SK-N-SH treated with all-trans-retinoic acid at 6 μM for 48 hours (cell line): ENCODE measurements around the gene PLCB2.

Source experiments
- ATAC-seq: fragments of 200-7000 bp; cut with Tn5 transposase; 3 replicates; pipeline ENCODE4 v1.9.1; 2020; ENCODE audit warnings: mild to moderate bottlenecking, moderate library complexity
- ARNTL ChIP-seq: fragments of 450-650 bp; formaldehyde crosslinking; IDR thresholded peaks from 2 replicates; pipeline ENCODE4 v1.5.0; 2020; ENCODE audit warnings: low read depth, mild to moderate bottlenecking, moderate library complexity, borderline replicate concordance
- BACH2 ChIP-seq: fragments of 250-450 bp; sonication (Bioruptor Pico); IDR thresholded peaks from 2 replicates; pipeline ENCODE4 v1.9.0; 2021; ENCODE audit warnings: mild to moderate bottlenecking, borderline replicate concordance
- CSDC2 ChIP-seq: fragments of 250-450 bp; sonication (Bioruptor Pico); IDR thresholded peaks from 2 replicates; pipeline ENCODE4 v1.5.0; 2020; ENCODE audit warnings: mild to moderate bottlenecking, moderate library complexity
- ESRRG ChIP-seq: fragments of 250-450 bp; sonication (Bioruptor Pico); IDR thresholded peaks from 2 replicates; pipeline ENCODE4 v1.6.1; 2021; ENCODE audit warnings: mild to moderate bottlenecking
- GLIS3 ChIP-seq: fragments of 250-450 bp; sonication (Bioruptor Pico); IDR thresholded peaks from 2 replicates; pipeline ENCODE4 v1.5.0; 2020; ENCODE audit warnings: mild to moderate bottlenecking, moderate library complexity
- ISL1 ChIP-seq: fragments of 250-450 bp; sonication (Bioruptor Pico); IDR thresholded peaks from 2 replicates; pipeline ENCODE4 v2.1.2; 2022; ENCODE audit warnings: mild to moderate bottlenecking, moderate library complexity
- OSR1 ChIP-seq: fragments of 250-450 bp; sonication (Bioruptor Pico); IDR thresholded peaks from 2 replicates; pipeline ENCODE4 v1.8.0; 2022; ENCODE audit warnings: moderate library complexity, mild to moderate bottlenecking, inconsistent platforms
- PPARA ChIP-seq: fragments of 250-450 bp; sonication (Bioruptor Pico); IDR thresholded peaks from 2 replicates; pipeline ENCODE4 v1.5.0; 2020; ENCODE audit warnings: mild to moderate bottlenecking, borderline replicate concordance
- RARB ChIP-seq: fragments of 250-450 bp; sonication (Bioruptor Pico); IDR thresholded peaks from 2 replicates; pipeline ENCODE4 v1.8.0; 2021; ENCODE audit warnings: mild to moderate bottlenecking, moderate library complexity
- SNAI2 ChIP-seq: fragments of 250-450 bp; sonication (Bioruptor Pico); IDR thresholded peaks from 2 replicates; pipeline ENCODE4 v1.5.0; 2020; ENCODE audit warnings: mild to moderate bottlenecking, moderate library complexity
- TCF4 ChIP-seq: fragments of 250-450 bp; sonication (Bioruptor Pico); IDR thresholded peaks from 2 replicates; pipeline ENCODE4 v1.8.0; 2021; ENCODE audit warnings: mild to moderate bottlenecking, moderate library complexity, borderline replicate concordance
- TOX ChIP-seq: fragments of 250-450 bp; sonication (Bioruptor Pico); IDR thresholded peaks from 2 replicates; pipeline ENCODE4 v1.8.0; 2021; ENCODE audit warnings: mild to moderate bottlenecking, moderate library complexity, borderline replicate concordance
- ZC3H10 ChIP-seq: fragments of 250-450 bp; sonication (Bioruptor Pico); IDR thresholded peaks from 2 replicates; pipeline ENCODE4 v1.5.1; 2021; ENCODE audit warnings: mild to moderate bottlenecking, moderate library complexity
- ZFP3 ChIP-seq: fragments of 250-450 bp; sonication (Bioruptor Pico); IDR thresholded peaks from 2 replicates; pipeline ENCODE4 v1.5.0; 2020; ENCODE audit warnings: mild to moderate bottlenecking, moderate library complexity
- ZFP30 ChIP-seq: fragments of 450-650 bp; formaldehyde crosslinking; IDR thresholded peaks from 2 replicates; pipeline ENCODE4 v1.5.0; 2022; ENCODE audit warnings: mild to moderate bottlenecking, moderate library complexity
- ZNF565 ChIP-seq: fragments of 450-650 bp; formaldehyde crosslinking; conservative IDR thresholded peaks from 2 replicates; pipeline ENCODE4 v1.5.0; 2020; ENCODE audit warnings: low read depth, mild to moderate bottlenecking, moderate library complexity
- ZNF70 ChIP-seq: fragments of 450-650 bp; formaldehyde crosslinking; IDR thresholded peaks from 2 replicates; pipeline ENCODE4 v1.5.0; 2020; ENCODE audit warnings: mild to moderate bottlenecking, moderate library complexity
- ZNF8 ChIP-seq: fragments of 450-650 bp; formaldehyde crosslinking; IDR thresholded peaks from 2 replicates; pipeline ENCODE4 v1.5.0; 2020; ENCODE audit warnings: mild to moderate bottlenecking, moderate library complexity
- TF ChIP-seq, protein P1 (sequence below): fragments of 250-450 bp; sonication (Bioruptor Pico); IDR thresholded peaks from 2 replicates; pipeline ENCODE4 v1.5.0; 2020; ENCODE audit warnings: mild to moderate bottlenecking, moderate library complexity
- TF ChIP-seq, protein P2 (sequence below): fragments of 250-450 bp; sonication (Bioruptor Pico); IDR thresholded peaks from 2 replicates; pipeline ENCODE4 v1.5.1; 2021; ENCODE audit warnings: mild to moderate bottlenecking, moderate library complexity
- TF ChIP-seq, protein P3 (sequence below): fragments of 250-450 bp; sonication (Bioruptor Pico); IDR thresholded peaks from 2 replicates; pipeline ENCODE4 v1.5.1; 2020; ENCODE audit warnings: low read depth, mild to moderate bottlenecking, moderate library complexity
- TF ChIP-seq, protein P4 (sequence below): fragments of 250-450 bp; sonication (Bioruptor Pico); IDR thresholded peaks from 2 replicates; pipeline ENCODE4 v1.8.0; 2021; ENCODE audit warnings: low read depth, mild to moderate bottlenecking, moderate library complexity, borderline replicate concordance
- TF ChIP-seq, protein P5 (sequence below): fragments of 250-450 bp; sonication (Bioruptor Pico); IDR thresholded peaks from 2 replicates; pipeline ENCODE4 v1.8.0; 2020; ENCODE audit warnings: mild to moderate bottlenecking, moderate library complexity, borderline replicate concordance

The PLCB2 gene

DNA sequence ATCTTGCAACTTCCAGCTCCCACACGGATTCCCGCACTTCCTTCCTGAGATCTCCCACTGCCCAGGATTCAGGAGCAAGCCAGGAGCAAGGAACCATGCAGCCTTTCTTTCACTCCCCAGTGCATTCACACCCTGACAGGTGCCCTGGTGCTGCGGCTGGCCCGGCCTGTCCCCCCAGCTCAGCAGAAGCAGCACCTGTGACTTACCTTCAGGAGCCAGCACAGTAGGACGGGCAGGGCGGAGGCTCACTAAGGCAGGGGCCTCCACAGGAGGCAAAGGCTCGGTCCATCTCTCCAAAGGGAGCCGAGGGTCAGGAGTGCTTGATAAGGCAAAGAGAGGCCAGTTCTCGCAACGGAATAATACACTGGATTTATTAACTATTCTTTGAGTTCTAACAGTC is 29.7 kb downstream of the PLCB2 start:
- ATAC-seq, result no peak
- TF ChIP-seq CSDC2 (no peak), TCF4 (CRISPR knock-in tag) (no peak), ZNF565 (no peak), BACH2 (CRISPR knock-in tag) (no peak), GLIS3 (CRISPR knock-in tag) (no peak), ISL1 (CRISPR knock-in tag) (no peak), ZFP30 (CRISPR knock-in tag) (no peak), ZNF70 (CRISPR knock-in tag) (no peak), ESRRG (no peak), RARB (CRISPR knock-in tag) (no peak), ZFP3 (CRISPR knock-in tag) (no peak), OSR1 (CRISPR knock-in tag) (no peak), ARNTL (CRISPR knock-in tag) (no peak), SNAI2 (CRISPR knock-in tag) (no peak), ZC3H10 (CRISPR knock-in tag) (no peak)
- TF ChIP-seq, protein P1, sequence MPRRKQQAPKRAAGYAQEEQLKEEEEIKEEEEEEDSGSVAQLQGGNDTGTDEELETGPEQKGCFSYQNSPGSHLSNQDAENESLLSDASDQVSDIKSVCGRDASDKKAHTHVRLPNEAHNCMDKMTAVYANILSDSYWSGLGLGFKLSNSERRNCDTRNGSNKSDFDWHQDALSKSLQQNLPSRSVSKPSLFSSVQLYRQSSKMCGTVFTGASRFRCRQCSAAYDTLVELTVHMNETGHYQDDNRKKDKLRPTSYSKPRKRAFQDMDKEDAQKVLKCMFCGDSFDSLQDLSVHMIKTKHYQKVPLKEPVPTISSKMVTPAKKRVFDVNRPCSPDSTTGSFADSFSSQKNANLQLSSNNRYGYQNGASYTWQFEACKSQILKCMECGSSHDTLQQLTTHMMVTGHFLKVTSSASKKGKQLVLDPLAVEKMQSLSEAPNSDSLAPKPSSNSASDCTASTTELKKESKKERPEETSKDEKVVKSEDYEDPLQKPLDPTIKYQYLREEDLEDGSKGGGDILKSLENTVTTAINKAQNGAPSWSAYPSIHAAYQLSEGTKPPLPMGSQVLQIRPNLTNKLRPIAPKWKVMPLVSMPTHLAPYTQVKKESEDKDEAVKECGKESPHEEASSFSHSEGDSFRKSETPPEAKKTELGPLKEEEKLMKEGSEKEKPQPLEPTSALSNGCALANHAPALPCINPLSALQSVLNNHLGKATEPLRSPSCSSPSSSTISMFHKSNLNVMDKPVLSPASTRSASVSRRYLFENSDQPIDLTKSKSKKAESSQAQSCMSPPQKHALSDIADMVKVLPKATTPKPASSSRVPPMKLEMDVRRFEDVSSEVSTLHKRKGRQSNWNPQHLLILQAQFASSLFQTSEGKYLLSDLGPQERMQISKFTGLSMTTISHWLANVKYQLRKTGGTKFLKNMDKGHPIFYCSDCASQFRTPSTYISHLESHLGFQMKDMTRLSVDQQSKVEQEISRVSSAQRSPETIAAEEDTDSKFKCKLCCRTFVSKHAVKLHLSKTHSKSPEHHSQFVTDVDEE (CRISPR knock-in tag), result no peak
- TF ChIP-seq, all 23 proteins: peak for 0

DNA sequence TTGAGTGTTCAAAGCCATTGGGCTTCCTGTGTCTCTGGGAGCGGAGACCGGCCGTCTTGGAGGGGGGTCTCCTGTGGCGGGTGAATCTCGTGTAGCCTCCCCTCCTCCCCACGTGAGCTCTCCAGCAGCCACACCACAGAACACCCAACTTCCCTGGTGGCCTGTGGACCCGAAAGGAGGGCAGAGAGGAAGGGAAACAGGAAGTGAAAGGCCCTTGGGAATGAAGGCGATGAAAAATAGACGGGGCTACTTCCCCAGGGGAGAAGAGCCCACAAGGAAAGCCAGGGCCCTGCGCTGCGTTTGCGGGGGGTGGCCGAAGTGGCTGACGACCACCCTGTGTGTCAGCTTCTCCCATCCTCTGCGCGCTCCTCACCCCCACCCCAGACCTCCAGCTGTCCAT is 30.3 kb downstream of the PLCB2 start:
- TF ChIP-seq ZNF565, result no peak
- TF ChIP-seq ARNTL (CRISPR knock-in tag), result no peak
- TF ChIP-seq ZNF8, result no peak
- no peak for TF ChIP-seq TOX (CRISPR knock-in tag)
- TF ChIP-seq, protein P1 (CRISPR knock-in tag), result no peak
- TF ChIP-seq CSDC2, result no peak
- TF ChIP-seq TCF4 (CRISPR knock-in tag), result no peak
- TF ChIP-seq ZFP3 (CRISPR knock-in tag), result no peak
- no peak for TF ChIP-seq GLIS3 (CRISPR knock-in tag)
- TF ChIP-seq, protein P2, sequence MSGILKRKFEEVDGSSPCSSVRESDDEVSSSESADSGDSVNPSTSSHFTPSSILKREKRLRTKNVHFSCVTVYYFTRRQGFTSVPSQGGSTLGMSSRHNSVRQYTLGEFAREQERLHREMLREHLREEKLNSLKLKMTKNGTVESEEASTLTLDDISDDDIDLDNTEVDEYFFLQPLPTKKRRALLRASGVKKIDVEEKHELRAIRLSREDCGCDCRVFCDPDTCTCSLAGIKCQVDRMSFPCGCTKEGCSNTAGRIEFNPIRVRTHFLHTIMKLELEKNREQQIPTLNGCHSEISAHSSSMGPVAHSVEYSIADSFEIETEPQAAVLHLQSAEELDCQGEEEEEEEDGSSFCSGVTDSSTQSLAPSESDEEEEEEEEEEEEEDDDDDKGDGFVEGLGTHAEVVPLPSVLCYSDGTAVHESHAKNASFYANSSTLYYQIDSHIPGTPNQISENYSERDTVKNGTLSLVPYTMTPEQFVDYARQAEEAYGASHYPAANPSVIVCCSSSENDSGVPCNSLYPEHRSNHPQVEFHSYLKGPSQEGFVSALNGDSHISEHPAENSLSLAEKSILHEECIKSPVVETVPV, result no peak
- TF ChIP-seq PPARA, result no peak
- TF ChIP-seq ESRRG, result no peak
- TF ChIP-seq, protein P3, sequence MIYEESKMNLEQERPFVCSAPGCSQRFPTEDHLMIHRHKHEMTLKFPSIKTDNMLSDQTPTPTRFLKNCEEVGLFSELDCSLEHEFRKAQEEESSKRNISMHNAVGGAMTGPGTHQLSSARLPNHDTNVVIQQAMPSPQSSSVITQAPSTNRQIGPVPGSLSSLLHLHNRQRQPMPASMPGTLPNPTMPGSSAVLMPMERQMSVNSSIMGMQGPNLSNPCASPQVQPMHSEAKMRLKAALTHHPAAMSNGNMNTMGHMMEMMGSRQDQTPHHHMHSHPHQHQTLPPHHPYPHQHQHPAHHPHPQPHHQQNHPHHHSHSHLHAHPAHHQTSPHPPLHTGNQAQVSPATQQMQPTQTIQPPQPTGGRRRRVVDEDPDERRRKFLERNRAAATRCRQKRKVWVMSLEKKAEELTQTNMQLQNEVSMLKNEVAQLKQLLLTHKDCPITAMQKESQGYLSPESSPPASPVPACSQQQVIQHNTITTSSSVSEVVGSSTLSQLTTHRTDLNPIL (CRISPR knock-in tag), result no peak
- no peak for TF ChIP-seq SNAI2 (CRISPR knock-in tag)
- TF ChIP-seq ZC3H10 (CRISPR knock-in tag), result no peak
- ATAC-seq, result no peak

DNA sequence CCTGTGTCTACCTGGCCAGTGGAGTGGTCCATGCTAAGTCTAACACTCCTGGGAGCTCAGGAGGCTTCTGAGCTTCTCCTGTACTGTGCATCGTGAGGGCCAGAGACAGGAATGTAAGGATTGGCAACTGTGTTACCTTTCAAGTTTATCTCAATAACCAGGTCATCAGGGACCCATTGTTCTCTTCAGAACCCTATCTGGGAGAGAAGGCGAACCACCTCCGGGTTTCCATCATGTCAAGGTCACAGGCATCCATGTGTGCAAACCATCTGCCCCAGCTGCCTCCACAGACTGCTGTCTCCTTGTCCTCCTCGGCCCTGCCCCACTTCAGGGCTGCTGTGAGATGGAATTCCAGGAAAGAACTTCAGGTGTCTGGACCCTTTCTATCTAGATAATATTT is 30.8 kb downstream of the PLCB2 start:
- no peak for ATAC-seq
- TF ChIP-seq GLIS3 (CRISPR knock-in tag) (no peak), ISL1 (CRISPR knock-in tag) (no peak), RARB (CRISPR knock-in tag) (no peak), ZNF8 (no peak), OSR1 (CRISPR knock-in tag) (no peak), ZFP30 (CRISPR knock-in tag) (no peak), ESRRG (no peak), ZFP3 (CRISPR knock-in tag) (no peak), ARNTL (CRISPR knock-in tag) (no peak), CSDC2 (no peak), SNAI2 (CRISPR knock-in tag) (no peak), TOX (CRISPR knock-in tag) (no peak), PPARA (no peak), TCF4 (CRISPR knock-in tag) (no peak)
- TF ChIP-seq, protein P4, sequence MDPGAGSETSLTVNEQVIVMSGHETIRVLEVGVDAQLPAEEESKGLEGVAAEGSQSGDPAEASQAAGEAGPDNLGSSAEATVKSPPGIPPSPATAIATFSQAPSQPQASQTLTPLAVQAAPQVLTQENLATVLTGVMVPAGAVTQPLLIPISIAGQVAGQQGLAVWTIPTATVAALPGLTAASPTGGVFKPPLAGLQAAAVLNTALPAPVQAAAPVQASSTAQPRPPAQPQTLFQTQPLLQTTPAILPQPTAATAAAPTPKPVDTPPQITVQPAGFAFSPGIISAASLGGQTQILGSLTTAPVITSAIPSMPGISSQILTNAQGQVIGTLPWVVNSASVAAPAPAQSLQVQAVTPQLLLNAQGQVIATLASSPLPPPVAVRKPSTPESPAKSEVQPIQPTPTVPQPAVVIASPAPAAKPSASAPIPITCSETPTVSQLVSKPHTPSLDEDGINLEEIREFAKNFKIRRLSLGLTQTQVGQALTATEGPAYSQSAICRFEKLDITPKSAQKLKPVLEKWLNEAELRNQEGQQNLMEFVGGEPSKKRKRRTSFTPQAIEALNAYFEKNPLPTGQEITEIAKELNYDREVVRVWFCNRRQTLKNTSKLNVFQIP (CRISPR knock-in tag), result no peak
- TF ChIP-seq, protein P3 (CRISPR knock-in tag), result no peak
- TF ChIP-seq, protein P5, sequence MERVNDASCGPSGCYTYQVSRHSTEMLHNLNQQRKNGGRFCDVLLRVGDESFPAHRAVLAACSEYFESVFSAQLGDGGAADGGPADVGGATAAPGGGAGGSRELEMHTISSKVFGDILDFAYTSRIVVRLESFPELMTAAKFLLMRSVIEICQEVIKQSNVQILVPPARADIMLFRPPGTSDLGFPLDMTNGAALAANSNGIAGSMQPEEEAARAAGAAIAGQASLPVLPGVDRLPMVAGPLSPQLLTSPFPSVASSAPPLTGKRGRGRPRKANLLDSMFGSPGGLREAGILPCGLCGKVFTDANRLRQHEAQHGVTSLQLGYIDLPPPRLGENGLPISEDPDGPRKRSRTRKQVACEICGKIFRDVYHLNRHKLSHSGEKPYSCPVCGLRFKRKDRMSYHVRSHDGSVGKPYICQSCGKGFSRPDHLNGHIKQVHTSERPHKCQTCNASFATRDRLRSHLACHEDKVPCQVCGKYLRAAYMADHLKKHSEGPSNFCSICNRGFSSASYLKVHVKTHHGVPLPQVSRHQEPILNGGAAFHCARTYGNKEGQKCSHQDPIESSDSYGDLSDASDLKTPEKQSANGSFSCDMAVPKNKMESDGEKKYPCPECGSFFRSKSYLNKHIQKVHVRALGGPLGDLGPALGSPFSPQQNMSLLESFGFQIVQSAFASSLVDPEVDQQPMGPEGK (CRISPR knock-in tag), result no peak
- TF ChIP-seq, all 23 proteins: peak for 0
